Left lung (tissue), 10 donors: ENCODE results near the gene SLC13A2. TPM values are rescaled to one million over a fixed set of nuclear protein-coding genes. Genes with fewer than 3 reads are reported as not detected.
"Not testable (repeated sequence)": the region's sequence is repeated elsewhere in the genome, so short reads cannot be mapped to it uniquely, and the experiment has no call there.

Source experiments
- ATAC-seq: fragments of 200-7000 bp; cut with Tn5 transposase; one replicate; pipeline ENCODE4 v1.9.1; 2020; ENCODE audit warnings: moderate library complexity
- DNase-seq, 4 donors: peaks; one replicate each; pipeline ENCODE4 v3.0.0-alpha.2; 2013 to 2020
- H3K27ac ChIP-seq, 2 donors: fragments of 200-600 bp; sonication (generic) in 1 of 2; one replicate each; pipeline versions ENCODE4 v1.5.0 to v1.8.0; 2020 to 2021
- H3K27me3 ChIP-seq, 2 donors: fragments of 200-600 bp; sonication (generic) in 1 of 2; one replicate each; pipeline versions ENCODE4 v1.5.0 to v1.8.0; 2020 to 2021
- H3K36me3 ChIP-seq, 2 donors: fragments of 200-600 bp; sonication (generic) in 1 of 2; one replicate each; pipeline versions ENCODE4 v1.5.0 to v1.8.0; 2020 to 2021
- H3K4me1 ChIP-seq, 2 donors: fragments of 200-600 bp; one replicate each; pipeline ENCODE4 v1.8.0; 2021
- H3K4me3 ChIP-seq, 2 donors: fragments of 200-600 bp; sonication (generic) in 1 of 2; one replicate each; pipeline versions ENCODE4 v1.5.0 to v1.8.0; 2020 to 2021; ENCODE audit warnings: mild to moderate bottlenecking in 1 of 2
- H3K9me3 ChIP-seq, 2 donors: fragments of 200-600 bp; sonication (generic) in 1 of 2; one replicate each; pipeline versions ENCODE4 v1.5.0 to v1.8.0; 2020 to 2021
- intact Hi-C, 2 donors: fragments of 100-400 bp; cut with DNase I; formaldehyde crosslinking; loops; one replicate each; pipeline versions ENCODE4 v1.11.2 to v1.14.2; 2022
- polyA plus RNA-seq, 6 donors: library from polyadenylated mRNA; unstranded; fragments of 120-200 nt; gene quantifications; one replicate each; pipeline ENCODE4 v1.2.1, GENCODE V29; 2013; ENCODE audit not compliant: insufficient read length in 6 of 6
- total RNA-seq, 2 donors: library from RNA; stranded (reverse); fragmentation: NEBNext Ultra II Directional; extraction: Animal tissue kit (Norgen Biotek cat#: 25700); gene quantifications; one replicate each; pipeline ENCODE4 v1.2.1, GENCODE V29; 2021
- TF ChIP-seq, protein P1 (sequence below), 2 donors: fragments of 200-600 bp; sonication (generic) in 1 of 2; IDR thresholded peaks; one replicate each; pipeline versions ENCODE4 v1.5.0 to v1.8.0; 2021; ENCODE audit warnings: antibody characterized with exemption in 2 of 2
- donor health status: DM: no; HTN: yes; CAD: no.
- donor health status: DM: no; HTN: no; CAD: no.

Gene SLC13A2
- total and polyA plus RNA-seq, 8 donors: 0.13 to 0.60 (median 0.42) TPM; not detected in 2

GRCh38 chr17:28520687-28521086, 47.2 kb downstream of the SLC13A2 start:
- Histone ChIP-seq H3K4me1 (no peaks in the 10 kb centered on the region), H3K36me3 (no peaks in the 10 kb centered on the region), H3K27ac (no peak overlapping the region), H3K4me3 (no peak overlapping the region), H3K27me3 (no peaks in the 10 kb centered on the region), H3K9me3 (no peaks in the 10 kb centered on the region)
- DNase-seq: peak in 1 of 4 donors; percentile 61
- no peak for ATAC-seq
- TF ChIP-seq, protein P1, sequence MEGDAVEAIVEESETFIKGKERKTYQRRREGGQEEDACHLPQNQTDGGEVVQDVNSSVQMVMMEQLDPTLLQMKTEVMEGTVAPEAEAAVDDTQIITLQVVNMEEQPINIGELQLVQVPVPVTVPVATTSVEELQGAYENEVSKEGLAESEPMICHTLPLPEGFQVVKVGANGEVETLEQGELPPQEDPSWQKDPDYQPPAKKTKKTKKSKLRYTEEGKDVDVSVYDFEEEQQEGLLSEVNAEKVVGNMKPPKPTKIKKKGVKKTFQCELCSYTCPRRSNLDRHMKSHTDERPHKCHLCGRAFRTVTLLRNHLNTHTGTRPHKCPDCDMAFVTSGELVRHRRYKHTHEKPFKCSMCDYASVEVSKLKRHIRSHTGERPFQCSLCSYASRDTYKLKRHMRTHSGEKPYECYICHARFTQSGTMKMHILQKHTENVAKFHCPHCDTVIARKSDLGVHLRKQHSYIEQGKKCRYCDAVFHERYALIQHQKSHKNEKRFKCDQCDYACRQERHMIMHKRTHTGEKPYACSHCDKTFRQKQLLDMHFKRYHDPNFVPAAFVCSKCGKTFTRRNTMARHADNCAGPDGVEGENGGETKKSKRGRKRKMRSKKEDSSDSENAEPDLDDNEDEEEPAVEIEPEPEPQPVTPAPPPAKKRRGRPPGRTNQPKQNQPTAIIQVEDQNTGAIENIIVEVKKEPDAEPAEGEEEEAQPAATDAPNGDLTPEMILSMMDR (IDR thresholded peaks at IDR 0.05): no peak
- intact Hi-C loops: no loop called here

DNA sequence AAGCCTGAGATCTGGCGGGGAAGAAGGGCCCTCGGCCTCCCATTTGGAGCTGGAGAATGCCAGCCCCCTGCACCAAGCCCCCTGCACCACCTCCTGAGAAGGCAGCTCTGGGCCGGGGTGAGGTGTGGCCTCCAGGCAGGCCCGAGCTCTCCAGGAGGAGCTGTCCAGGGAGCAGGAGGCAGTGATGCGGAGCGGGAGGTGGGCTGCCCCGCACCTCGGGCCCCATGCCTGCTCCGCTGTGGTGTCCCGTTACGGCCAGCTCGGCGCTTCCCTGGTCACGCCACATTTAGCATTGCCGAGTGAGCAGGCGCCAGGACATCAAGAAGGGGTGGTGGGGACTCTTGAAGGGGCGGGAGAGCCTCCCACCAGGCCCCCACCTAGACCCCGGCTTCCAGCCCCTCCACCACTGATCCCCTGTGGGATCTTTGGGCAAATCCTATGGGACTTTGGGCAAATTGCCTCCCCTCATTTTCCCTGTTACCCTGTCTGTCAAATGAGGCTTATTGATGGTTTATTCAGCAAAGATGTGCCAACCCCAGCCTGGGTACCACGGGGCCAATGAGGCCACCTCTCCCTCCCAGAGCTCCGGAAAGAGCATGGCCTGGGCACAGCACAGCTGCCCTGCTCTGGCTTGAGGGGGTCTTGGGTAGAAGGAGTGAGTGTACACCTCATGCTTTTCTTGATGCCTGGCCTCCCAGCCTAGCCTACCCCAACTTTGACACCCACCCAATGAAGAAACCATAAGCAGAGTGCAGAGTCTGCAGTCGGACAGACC, 48.1 kb downstream of the SLC13A2 start:
- TF ChIP-seq, protein P1 (IDR thresholded peaks at IDR 0.05): no peak
- ATAC-seq: no peak
- DNase-seq: peak in 1 of 4 donors; percentile 72
- H3K4me1 ChIP-seq: no peaks in the 10 kb centered on the region
- intact Hi-C loops: no loop called here
- no peaks in the 10 kb centered on the region for H3K36me3 ChIP-seq
- no peak overlapping the region for H3K27ac ChIP-seq
- no peaks in the 10 kb centered on the region for H3K27me3 ChIP-seq
- H3K4me3 ChIP-seq: no peak overlapping the region
- no peaks in the 10 kb centered on the region for H3K9me3 ChIP-seq

DNA sequence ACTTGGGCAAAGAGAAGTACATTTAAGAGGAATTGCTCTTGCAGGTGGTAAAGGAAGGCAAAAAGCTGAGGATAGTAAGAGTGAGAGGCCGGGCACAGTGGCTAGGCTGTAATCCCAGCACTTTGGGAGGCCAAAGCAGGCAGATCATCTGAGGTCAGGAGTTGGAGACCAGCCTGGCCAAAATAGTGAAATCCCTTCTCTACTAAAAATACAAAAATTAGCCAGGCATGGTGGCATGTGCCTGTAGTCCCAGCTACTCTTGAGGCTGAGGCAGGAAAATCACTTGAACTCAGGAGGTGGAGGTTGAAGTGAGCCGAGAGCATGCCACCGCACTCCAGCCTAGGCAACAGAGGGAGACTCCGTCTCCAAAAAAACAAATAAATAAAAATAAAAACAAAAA, 48.8 kb downstream of the SLC13A2 start:
- not testable (repeated sequence) for ATAC-seq

DNA sequence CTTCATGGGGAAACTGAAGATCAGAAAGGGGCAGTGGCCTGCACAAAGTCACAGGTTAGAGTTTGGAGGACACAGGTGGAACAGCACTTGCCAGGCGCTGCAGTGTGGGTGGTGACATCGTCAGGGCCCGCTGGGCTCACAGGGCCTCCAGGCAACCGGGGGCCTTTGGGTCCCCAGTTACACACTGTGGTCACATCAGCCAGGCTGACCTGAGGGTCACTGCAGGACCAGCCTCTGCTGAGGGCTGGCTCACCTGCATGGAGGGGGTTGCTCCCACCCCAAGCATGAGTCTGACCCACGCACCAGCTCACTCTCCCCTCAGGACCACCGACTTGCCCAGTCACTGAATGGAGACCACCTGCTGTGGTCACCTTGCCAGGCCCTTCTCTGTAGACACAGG, 49.7 kb downstream of the SLC13A2 start:
- peak in 1 of 4 donors; percentile 69 for DNase-seq
- Histone ChIP-seq H3K36me3 (no peaks in the 10 kb centered on the region), H3K4me1 (no peaks in the 10 kb centered on the region), H3K4me3 (no peak overlapping the region), H3K27ac (no peak overlapping the region), H3K9me3 (no peaks in the 10 kb centered on the region), H3K27me3 (no peaks in the 10 kb centered on the region)
- ATAC-seq: no peak
- TF ChIP-seq, protein P1 (IDR thresholded peaks at IDR 0.05): no peak
- intact Hi-C loops: no loop called here

More for the DNA sequence above, 48.8 kb downstream of the SLC13A2 start:
- H3K4me3 ChIP-seq, intact Hi-C loops, H3K9me3 ChIP-seq, H3K27ac ChIP-seq, DNase-seq, H3K27me3 ChIP-seq, H3K36me3 ChIP-seq, H3K4me1 ChIP-seq: not testable (repeated sequence)

- Histone ChIP-seq H3K27ac (no peak overlapping the region), H3K36me3 (no peaks in the 10 kb centered on the region), H3K4me1 (no peaks in the 10 kb centered on the region), H3K27me3 (no peaks in the 10 kb centered on the region), H3K9me3 (no peaks in the 10 kb centered on the region), H3K4me3 (no peak overlapping the region)
- ATAC-seq (no peak), DNase-seq (peak in 1 of 4 donors; percentile 75)
- intact Hi-C loops: no loop called here
- TF ChIP-seq, protein P1 (IDR thresholded peaks at IDR 0.05): no peak
These were observed 50.4 kb downstream of the SLC13A2 start for GRCh38 chr17:28523876-28524275.
